ENCODE measurements around the gene ESRRA.

The ESRRA gene

DNA sequence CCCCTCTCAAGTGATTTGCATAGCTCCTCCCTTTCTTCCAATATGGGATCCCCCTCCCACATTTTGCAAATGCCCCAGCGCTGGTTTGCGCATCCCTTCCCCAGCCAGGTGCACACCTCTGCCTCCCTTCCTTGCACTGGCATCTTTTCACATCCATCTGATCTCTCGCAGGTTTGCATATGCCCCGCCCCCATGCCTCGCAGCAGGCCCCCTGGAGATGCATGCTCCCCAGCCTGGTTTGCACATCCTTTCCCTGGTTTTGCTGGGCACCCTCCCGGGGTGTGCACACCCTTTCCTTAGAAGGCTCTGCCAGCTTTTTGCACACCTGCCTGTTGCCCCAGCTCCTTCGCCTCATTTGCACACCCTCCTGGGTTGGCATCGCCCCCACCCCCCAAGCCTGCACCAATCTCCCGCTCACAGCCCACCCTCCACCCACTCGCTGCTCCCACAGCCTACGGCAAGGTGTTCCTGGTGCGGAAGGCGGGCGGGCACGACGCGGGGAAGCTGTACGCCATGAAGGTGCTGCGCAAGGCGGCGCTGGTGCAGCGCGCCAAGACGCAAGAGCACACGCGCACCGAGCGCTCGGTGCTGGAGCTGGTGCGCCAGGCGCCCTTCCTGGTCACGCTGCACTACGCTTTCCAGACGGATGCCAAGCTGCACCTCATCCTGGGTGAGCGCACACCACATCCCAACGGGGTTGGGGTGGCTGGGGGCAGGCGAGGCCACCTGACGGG lies 54.6 kb downstream of the ESRRA start:
- DNase-seq (ENCODE audit: insufficient read length, low spot score) = peak; percentile 61
- peak; percentile 97 for FAIRE-seq

DNA sequence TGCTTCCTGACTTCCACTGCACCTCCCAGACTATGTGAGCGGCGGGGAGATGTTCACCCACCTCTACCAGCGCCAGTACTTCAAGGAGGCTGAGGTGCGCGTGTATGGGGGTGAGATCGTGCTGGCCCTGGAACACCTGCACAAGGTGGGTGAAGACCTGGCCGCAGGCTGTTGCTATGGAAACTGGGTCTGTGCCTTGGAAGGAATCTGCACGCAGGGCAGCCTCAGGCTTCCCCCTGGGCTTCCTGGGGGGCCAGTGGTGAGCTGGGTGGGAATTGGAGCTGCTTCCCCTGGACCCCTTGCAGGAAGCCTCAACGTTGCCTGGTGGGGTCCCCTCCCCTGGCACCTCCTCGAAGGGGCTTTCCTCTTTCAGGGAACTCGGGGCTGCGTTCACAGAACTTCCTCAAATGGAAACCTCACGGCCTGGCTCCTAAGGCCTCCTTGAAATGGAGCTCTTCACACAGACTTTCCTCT lies 55.2 kb downstream of the ESRRA start:
- FAIRE-seq (no peak), DNase-seq (ENCODE audit: insufficient read length, low spot score) (peak; percentile 48)
- TF ChIP-seq POLR2A (IDR thresholded peaks at IDR 0.05; ENCODE audit: low read depth, low read length) (no peak), POLR2AphosphoS5 (IDR thresholded peaks at IDR 0.05; ENCODE audit: low read depth, low read length) (no peak), SPI1 (IDR thresholded peaks at IDR 0.05; ENCODE audit: low read depth, low read length) (no peak), TAF1 (IDR thresholded peaks at IDR 0.05; ENCODE audit: low read depth, low read length) (no peak), PAX5 (IDR thresholded peaks at IDR 0.05; ENCODE audit: insufficient read depth, low read length, severe bottlenecking) (no peak), POU2F2 (IDR thresholded peaks at IDR 0.05; ENCODE audit: low read depth, low read length) (no peak)

More for the DNA sequence above, 54.6 kb downstream of the ESRRA start:
- TF ChIP-seq PAX5 (IDR thresholded peaks at IDR 0.05; ENCODE audit: insufficient read depth, low read length, severe bottlenecking) (no peak), POU2F2 (IDR thresholded peaks at IDR 0.05; ENCODE audit: low read depth, low read length) (no peak), POLR2AphosphoS5 (IDR thresholded peaks at IDR 0.05; ENCODE audit: low read depth, low read length) (no peak)

DNA sequence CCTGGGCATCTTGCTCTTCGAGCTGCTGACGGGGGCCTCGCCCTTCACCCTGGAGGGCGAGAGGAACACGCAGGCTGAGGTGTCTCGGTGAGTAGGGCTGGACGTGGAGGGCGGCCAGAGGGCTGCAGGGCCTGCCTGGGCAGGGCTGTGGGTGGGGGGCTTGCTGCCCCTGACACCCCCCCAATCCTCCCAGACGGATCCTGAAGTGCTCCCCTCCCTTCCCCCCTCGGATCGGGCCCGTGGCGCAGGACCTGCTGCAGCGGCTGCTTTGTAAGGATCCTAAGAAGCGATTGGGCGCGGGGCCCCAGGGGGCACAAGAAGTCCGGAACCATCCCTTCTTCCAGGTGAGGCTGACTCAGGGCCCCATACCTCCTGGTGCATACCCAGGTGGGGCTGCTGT lies 56.3 kb downstream of the ESRRA start:
- TF ChIP-seq POU2F2 (IDR thresholded peaks at IDR 0.05; ENCODE audit: low read depth, low read length) = no peak
- TF ChIP-seq POLR2A (IDR thresholded peaks at IDR 0.05; ENCODE audit: low read depth, low read length) = no peak
- FAIRE-seq (no peak), DNase-seq (ENCODE audit: insufficient read length, low spot score) (peak; percentile 11)

DNA sequence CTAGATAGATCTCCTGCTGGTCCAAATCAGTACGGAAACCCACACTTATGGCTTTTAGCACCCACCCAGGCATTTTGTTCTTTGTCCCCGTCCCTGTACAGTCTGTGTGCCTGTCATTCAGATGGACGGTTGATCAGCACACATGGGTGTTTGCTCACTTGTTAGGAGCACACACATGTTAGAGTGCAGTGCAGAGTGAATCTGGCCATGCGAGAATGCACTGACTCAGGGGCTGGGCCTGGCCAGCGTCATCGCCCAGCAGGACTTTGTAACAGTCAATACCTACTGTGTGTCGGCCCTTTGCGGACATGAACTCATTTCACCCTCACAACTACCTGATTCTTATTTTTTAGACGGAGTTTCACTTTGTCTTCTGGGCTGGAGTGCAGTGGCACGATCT lies 57.0 kb downstream of the ESRRA start:
- FAIRE-seq (no peak), DNase-seq (ENCODE audit: insufficient read length, low spot score) (no peak)
- TF ChIP-seq POLR2AphosphoS5 (IDR thresholded peaks at IDR 0.05; ENCODE audit: low read depth, low read length) (no peak), POLR2A (IDR thresholded peaks at IDR 0.05; ENCODE audit: low read depth, low read length) (no peak), POU2F2 (IDR thresholded peaks at IDR 0.05; ENCODE audit: low read depth, low read length) (no peak), PAX5 (IDR thresholded peaks at IDR 0.05; ENCODE audit: insufficient read depth, low read length, severe bottlenecking) (no peak), SPI1 (IDR thresholded peaks at IDR 0.05; ENCODE audit: low read depth, low read length) (no peak)

DNA sequence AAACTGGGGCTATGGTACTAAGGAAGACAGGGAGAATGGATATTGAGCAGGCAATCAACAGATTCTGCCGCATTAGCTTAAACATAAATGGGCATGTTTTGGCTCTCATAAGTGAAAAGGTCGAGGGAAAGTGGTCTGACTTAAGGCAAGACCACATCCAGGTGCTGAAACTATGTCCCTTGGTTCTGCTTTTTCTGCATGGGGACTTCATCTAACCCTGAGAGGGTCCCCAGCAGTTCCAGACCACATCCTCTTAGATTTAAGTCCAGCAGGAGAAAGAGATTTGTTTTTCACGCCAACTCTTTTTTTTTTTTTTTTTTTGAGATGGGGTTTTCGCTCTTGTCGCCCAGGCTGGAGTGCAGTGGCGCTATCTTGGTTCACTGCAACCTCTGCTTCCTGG lies 59.1 kb downstream of the ESRRA start:
- no peak for TF ChIP-seq TAF1 (IDR thresholded peaks at IDR 0.05; ENCODE audit: low read depth, low read length)
- no peak for TF ChIP-seq SPI1 (IDR thresholded peaks at IDR 0.05; ENCODE audit: low read depth, low read length)
- TF ChIP-seq POU2F2 (IDR thresholded peaks at IDR 0.05; ENCODE audit: low read depth, low read length) = no peak
- TF ChIP-seq POLR2A (IDR thresholded peaks at IDR 0.05; ENCODE audit: low read depth, low read length) = no peak
- TF ChIP-seq PAX5 (IDR thresholded peaks at IDR 0.05; ENCODE audit: insufficient read depth, low read length, severe bottlenecking) = no peak
- TF ChIP-seq POLR2AphosphoS5 (IDR thresholded peaks at IDR 0.05; ENCODE audit: low read depth, low read length) = no peak
- DNase-seq (ENCODE audit: insufficient read length, low spot score) (peak; percentile 21), FAIRE-seq (no peak)

DNA sequence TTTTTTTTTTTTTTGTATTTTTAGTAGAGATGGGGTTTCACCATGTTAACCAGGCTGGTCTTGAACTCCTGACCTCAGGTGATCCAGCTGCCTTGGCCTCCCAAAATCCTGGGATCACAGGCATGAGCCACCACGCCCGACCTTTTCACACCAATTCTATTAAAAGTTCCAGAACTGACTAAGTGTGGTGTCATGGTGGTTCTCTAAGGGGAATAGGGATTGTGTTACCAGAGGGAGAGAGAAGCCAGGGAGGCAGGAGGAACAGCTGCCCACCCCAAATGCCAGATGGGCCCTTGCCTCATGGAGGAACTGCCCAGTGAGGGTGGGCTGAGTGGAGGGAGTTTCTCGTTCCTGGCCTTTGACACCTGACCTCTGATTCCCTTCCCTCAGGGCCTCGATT lies 59.6 kb downstream of the ESRRA start:
- TF ChIP-seq POU2F2 (IDR thresholded peaks at IDR 0.05; ENCODE audit: low read depth, low read length) (no peak), PAX5 (IDR thresholded peaks at IDR 0.05; ENCODE audit: insufficient read depth, low read length, severe bottlenecking) (no peak), SPI1 (IDR thresholded peaks at IDR 0.05; ENCODE audit: low read depth, low read length) (no peak), TAF1 (IDR thresholded peaks at IDR 0.05; ENCODE audit: low read depth, low read length) (no peak), POLR2AphosphoS5 (IDR thresholded peaks at IDR 0.05; ENCODE audit: low read depth, low read length) (no peak), POLR2A (IDR thresholded peaks at IDR 0.05; ENCODE audit: low read depth, low read length) (no peak)
- DNase-seq (ENCODE audit: insufficient read length, low spot score) = no peak
- no peak for FAIRE-seq
